NB4 (cell line): ENCODE measurements around the gene NDST4.

Experiments used
- DNase-seq: peaks from one replicate; pipeline ENCODE4 v3.0.0; 2010; ENCODE audit warnings: low read depth
- H3K4me3 ChIP-seq: one replicate; pipeline ENCODE4 v1.5.1; 2011; ENCODE audit warnings: mild to moderate bottlenecking, low read depth, low read length, moderate library complexity
- MYC ChIP-seq: IDR thresholded peaks from 2 replicates; pipeline ENCODE4 v1.6.1; 2011; ENCODE audit warnings: low read depth, low read length
- POLR2A ChIP-seq: IDR thresholded peaks from 2 replicates; pipeline ENCODE4 v1.6.1; 2011; ENCODE audit warnings: mild to moderate bottlenecking; ENCODE audit not compliant: insufficient read length; ENCODE audit errors: extremely low read depth
- TF ChIP-seq, protein P1 (sequence below): IDR thresholded peaks from 2 replicates; pipeline ENCODE4 v1.6.1; 2011; ENCODE audit warnings: low read depth, low read length
- TF ChIP-seq, protein P2 (sequence below): IDR thresholded peaks from one replicate; pipeline ENCODE4 v1.5.1; 2012; ENCODE audit warnings: low read depth, low read length

The NDST4 gene

GRCh38 chr4:114921191-114921590, 192.2 kb downstream of the NDST4 start:
- TF ChIP-seq MYC, result no peak
- TF ChIP-seq, protein P1, sequence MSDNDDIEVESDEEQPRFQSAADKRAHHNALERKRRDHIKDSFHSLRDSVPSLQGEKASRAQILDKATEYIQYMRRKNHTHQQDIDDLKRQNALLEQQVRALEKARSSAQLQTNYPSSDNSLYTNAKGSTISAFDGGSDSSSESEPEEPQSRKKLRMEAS, result no peak

DNA sequence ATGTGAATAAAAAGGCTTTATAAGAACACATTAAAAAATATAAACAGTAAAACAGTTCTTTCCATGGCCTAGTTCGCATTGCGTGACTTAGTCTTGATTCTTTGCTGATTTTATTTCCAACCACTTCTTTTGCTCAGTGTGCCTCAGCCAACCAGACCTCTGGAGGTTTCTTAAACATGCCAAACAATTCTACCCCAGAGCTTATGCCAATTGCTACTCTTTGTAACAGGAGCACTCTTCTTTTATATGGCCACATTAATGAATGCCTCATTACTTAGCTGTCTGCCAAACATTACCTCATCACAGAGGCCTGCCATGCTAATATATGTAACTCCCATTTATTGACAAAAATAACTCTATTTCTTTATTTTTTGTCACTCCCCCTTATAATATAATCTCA, 202.3 kb downstream of the NDST4 start:
- no peak for DNase-seq
- TF ChIP-seq, protein P1, result no peak
- TF ChIP-seq MYC, result no peak
- TF ChIP-seq, protein P2, sequence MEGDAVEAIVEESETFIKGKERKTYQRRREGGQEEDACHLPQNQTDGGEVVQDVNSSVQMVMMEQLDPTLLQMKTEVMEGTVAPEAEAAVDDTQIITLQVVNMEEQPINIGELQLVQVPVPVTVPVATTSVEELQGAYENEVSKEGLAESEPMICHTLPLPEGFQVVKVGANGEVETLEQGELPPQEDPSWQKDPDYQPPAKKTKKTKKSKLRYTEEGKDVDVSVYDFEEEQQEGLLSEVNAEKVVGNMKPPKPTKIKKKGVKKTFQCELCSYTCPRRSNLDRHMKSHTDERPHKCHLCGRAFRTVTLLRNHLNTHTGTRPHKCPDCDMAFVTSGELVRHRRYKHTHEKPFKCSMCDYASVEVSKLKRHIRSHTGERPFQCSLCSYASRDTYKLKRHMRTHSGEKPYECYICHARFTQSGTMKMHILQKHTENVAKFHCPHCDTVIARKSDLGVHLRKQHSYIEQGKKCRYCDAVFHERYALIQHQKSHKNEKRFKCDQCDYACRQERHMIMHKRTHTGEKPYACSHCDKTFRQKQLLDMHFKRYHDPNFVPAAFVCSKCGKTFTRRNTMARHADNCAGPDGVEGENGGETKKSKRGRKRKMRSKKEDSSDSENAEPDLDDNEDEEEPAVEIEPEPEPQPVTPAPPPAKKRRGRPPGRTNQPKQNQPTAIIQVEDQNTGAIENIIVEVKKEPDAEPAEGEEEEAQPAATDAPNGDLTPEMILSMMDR, result no peak
- no peak for TF ChIP-seq POLR2A
- no peak overlapping the region for H3K4me3 ChIP-seq

More at GRCh38 chr4:114921191-114921590, 192.2 kb downstream of the NDST4 start:
- no peak overlapping the region for H3K4me3 ChIP-seq
- DNase-seq, result no peak

GRCh38 chr4:114907568-114907967, 205.9 kb downstream of the NDST4 start:
- H3K4me3 ChIP-seq, result no peak overlapping the region
- DNase-seq, result no peak
- TF ChIP-seq, protein P2, result no peak
- TF ChIP-seq MYC, result no peak
- TF ChIP-seq, protein P1, result no peak
- TF ChIP-seq POLR2A, result no peak

DNA sequence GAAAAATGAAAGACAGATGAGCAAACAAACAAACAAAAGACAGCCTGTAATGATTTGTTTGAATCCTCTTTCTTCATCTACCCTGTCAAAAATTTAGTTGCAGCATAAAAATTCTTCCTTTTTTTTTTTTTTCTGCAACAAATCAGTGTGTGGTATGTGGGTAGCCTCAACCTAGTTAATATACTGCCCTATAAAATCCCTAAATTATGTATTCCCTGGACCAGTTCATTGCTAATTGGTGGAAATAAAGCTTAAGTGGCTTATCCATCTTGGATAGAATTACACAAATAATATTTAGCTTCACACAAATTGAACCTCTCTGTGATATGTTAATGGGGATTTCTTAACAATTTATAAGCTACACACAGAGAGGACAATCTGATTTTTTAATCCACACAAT, 208.4 kb downstream of the NDST4 start:
- TF ChIP-seq MYC, result no peak
- TF ChIP-seq, protein P2, result no peak
- H3K4me3 ChIP-seq, result no peak overlapping the region
- DNase-seq, result no peak

GRCh38 chr4:114900934-114901333, 212.5 kb downstream of the NDST4 start:
- no peak for DNase-seq
- TF ChIP-seq, protein P2, result no peak
- TF ChIP-seq POLR2A, result no peak
- TF ChIP-seq, protein P1, result no peak
- no peak overlapping the region for H3K4me3 ChIP-seq

DNA sequence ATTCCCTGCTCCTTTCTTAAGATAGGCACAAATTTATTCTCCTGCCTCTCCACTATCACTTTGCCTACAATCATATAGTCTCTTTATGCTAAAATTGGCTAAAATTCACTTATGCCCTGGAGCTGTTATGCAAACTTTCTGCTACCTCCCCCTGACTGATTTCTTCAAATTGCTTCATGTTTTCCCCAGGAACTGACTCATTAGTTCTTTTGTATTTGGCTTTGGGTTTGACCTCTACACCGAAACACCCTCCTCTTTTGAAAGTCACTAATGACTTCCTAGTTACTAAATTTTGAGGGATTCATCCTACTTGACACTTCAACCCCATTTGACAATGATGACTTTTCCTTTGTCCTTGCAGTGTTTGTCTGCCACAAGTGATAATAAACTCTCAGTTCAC, 222.6 kb downstream of the NDST4 start:
- H3K4me3 ChIP-seq, result no peak overlapping the region
- TF ChIP-seq MYC, result no peak
- TF ChIP-seq, protein P1, result no peak
- no peak for TF ChIP-seq POLR2A
- TF ChIP-seq, protein P2, result no peak
- peak; percentile 75 for DNase-seq
